Measurements from ENCODE around the gene INPP5E. TPM values are rescaled to one million over a fixed set of nuclear protein-coding genes. Genes with fewer than 3 reads are reported as not detected.
A peak's percentile ranks its signal among the peaks of the same experiment; 100 is the strongest.

The INPP5E gene
- total RNA-seq, 2 donors from 2014 or later: 8.7 TPM

DNA sequence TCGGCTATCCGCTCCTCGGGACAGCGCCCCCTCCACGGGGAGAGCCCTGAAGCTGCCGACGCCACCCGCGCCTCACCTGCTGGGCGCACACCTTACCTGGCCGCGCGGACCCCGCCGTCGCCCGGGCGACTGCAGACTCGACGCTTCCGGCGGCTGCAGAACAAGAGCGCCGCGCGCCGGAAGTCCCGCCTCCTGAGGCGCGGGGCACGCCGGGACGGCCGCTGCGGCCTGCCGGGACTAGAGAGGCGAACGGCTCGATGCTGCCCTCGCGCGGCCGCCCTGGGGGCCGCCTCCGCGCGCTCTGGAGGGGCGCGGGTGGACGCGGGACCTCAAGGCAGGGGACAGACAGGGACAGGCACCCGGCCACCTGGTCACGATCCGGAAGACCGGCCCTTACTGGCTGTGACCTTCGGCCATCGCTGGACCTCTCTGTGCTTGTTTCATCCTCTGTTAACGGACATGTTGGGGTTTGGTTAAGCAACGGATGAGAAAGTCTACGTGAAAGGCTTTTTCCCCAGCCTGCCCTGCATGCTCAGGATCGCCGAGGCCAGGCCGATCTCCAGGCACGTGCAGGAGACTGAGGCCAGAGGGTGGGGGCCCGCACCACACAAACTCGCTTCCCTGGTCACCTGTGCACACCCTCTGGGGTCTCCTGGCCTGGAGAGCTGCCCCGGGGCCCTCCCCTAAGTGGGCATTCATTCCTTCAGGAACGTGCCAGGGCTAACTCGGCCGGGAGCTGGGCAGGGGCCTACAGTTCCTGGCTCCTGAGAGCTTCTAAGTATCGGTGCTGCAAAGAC lies 39.4 kb downstream of the INPP5E start, which contains the start of gene SNAPC4:
Gene SNAPC4 (minus strand): TSS at position 133 of the 797 bp plus-strand sequence. CDS start 1,742 bp downstream, outside the sequence.
- intact Hi-C loops (cut with DNase I): loop anchor here in 1 of 2 donors (5.0 kb wide), 1 partner anchor 63 kb away; no protein-coding TSS in a partner anchor
- peak; percentile 96 for DNase-seq (ENCODE audit: low spot score)

DNA sequence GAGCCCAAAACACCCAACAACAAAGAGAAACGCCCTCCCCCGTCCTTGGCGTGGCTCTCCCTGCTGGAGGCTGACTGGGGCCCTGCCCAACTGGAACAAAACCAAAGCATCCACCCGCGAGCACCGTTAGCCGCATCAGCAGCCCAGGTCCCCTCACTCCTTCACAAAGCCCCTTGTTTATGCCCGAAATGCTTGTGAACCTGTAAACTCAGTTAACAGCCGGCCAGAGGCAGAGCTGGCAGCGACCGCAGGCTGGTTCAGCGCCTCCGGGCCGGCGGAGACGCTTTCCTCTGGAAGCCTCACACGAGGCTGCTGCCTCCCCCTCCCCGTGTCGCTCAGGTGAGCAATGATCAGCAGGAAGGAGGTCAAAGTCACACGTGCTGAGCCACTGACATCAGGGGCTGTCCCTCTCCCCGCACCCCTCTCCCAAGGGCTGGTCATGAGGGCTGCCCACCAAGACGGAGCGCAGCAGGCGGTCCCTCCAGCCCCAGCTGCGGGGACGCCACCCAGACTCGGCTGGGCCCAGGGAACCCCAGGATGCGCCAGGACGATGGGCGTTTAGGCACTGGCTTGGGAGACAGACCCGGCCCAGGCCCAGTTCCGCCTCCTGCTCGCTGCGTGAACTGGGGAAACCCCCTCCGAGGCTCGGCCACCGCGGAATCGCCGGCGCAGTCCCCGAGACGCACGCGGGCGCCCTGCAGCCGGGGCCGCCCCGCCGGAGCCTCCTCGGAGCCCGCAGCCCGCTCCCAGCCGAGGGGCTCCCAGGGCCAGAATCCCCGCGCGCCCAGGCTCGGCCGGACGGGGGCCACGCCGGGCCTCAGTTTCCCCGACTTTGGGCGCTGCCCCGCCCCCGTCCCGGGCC lies 40.2 kb downstream of the INPP5E start:
- intact Hi-C loops (cut with DNase I): loop anchor here in 1 of 2 donors (5.0 kb wide), 1 partner anchor 62 kb away; no protein-coding TSS in a partner anchor

DNA sequence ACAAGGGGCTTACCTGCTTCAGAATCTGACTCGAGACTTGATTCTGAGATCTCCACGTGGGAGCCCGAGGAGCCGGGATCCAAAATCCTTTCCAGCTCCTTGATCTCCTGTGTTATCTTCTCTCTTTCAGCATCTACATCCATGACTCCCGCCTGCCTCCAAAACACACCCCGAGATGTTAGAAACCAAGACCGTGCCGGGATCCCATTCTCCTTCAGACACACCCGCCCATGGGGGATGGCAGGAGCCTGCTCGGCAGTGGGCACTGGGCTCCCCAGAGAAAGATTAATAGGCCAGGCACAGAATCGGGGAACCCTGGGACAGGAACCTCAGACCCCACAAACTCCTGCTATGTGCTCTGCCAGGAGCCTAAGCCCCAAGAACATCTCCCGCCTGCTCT lies 41.4 kb downstream of the INPP5E start:
- intact Hi-C loops (cut with DNase I): no loop called here
- no peak for DNase-seq (ENCODE audit: low spot score)

More for the DNA sequence above, 40.2 kb downstream of the INPP5E start:
- no peak for DNase-seq (ENCODE audit: low spot score)

DNA sequence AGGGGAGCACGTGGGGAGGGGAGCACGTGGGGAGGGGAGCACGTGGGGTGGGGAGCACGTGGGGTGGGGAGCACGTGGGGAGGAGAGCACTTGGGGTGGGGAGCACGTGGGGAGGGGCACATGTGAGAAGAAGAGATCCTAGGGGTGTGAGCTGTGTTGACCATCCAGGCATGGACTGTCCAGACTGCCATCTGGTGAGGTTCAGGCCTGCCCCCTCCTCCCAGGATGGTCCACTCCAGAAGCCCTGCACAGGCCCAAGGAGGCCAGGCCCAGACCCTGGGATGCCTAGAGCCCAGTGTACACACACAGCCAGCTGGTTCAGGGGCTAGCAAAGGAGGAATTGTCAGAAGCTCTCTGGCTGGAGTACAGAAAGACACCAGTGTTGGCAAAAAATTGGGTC lies 42.0 kb downstream of the INPP5E start:
- intact Hi-C loops (cut with DNase I): no loop called here
- DNase-seq (ENCODE audit: low spot score): no peak

DNA sequence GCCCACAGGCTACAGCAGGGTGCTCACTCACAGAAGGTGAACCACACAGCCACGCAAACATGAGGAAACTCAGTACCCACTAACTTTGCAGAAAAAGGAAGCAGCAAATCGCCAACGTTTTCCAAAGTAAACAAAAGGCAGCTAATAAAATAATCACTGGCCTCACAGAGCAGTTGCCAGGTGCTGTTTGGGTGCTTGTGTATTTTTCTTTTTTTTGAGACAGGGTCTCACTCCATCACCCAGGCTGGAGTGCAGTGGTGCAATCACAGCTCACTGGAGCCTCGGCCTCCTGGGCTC lies 43.5 kb downstream of the INPP5E start:
- intact Hi-C loops (cut with DNase I): no loop called here

DNA sequence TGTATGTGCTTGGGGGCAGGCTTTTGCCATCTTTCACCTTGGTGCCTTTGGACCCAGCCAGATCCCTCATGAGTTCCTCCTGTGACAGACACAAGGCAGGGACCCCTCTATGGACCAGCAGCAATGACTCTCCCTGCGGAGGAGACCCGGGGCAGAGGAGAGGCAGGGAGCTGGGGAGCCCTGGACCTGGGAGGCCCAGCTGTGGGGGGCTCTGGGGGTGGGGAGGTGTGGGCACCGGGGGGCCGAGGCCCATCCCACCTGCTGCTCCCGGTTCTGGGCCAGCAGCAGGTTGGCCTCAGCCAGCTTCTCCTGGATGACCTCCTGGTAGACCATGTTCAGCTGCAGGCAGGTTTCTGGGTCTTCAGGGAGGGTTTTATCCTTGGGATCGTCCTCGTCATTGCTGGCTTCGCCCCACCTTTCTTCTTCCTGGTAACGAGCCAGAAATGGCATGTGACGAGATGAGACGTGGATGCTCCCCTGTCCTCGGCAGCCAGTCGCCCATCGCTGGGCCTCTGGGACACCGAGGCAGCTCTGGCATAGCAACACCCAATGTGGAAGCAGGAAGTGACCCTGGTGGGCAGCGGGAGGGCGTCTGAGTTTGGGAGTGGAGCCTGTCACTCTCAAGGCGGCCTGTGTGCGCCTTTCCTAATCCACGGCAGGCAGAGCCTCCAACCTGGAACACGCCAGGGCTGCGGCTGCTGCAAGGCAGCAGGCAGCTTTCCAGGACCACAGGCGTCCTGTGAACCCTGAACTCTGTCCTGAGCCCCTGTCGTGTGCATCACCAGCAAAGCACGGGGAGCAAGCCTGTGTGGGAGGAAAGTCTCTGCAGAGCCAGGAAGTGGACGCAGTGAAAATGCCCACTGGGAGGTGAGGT lies 44.1 kb downstream of the INPP5E start:
- intact Hi-C loops (cut with DNase I): no loop called here
- no peak for DNase-seq (ENCODE audit: low spot score)

More for the DNA sequence above, 43.5 kb downstream of the INPP5E start:
- DNase-seq (ENCODE audit: low spot score): no peak

DNA sequence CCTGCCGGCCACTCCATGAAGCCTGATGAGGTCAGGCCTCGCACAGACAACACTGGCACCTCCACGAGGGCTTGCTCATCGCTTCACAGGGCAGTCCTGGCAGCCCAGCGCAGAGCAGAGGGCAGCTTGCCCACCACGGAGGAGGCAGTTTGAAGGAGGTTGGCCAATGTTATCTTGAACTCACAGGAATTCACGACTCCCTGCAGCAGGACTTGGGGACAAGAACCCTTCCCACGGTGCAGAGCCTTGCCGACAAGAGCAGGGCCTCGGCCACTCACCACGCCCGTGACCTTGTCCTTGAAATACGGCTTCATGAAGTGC lies 44.7 kb downstream of the INPP5E start:
- no peak for DNase-seq (ENCODE audit: low spot score)
- intact Hi-C loops (cut with DNase I): no loop called here

DNA sequence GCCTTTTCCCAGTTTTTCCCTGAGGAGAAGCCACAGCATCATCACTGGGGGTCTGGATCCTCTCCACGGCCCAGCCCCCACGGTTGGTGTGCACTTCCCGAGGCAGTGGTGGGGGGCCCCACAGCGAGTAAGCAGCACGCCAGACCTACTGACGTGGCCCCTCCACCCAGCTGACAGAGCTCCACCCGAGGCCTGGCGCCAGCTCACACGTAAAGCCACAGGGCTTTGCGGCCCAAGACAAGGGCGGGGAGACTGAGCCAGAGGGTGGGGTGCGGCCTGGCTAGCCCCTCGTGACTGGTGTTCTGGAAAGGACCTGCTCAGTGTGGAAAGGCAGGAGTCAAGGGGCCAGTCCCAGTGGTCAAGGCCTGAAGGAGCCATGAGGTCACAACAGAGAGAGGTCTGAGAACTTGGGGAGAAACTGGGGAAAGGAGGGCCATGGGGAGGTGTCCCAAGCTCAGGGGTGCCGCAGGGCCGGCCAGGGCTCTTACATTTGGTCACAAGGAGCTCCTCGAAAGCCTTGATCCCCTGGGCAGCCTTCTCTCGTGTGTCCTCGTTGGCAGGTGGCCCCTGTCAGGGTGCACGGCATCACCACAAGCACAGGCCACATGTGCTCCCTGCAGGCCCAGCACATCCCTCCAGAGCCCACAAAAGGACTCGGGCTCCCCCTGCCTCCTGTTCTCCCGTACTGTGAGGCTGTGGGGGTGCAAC lies 45.2 kb downstream of the INPP5E start:
- DNase-seq (ENCODE audit: low spot score): no peak
- intact Hi-C loops (cut with DNase I): no loop called here

DNA sequence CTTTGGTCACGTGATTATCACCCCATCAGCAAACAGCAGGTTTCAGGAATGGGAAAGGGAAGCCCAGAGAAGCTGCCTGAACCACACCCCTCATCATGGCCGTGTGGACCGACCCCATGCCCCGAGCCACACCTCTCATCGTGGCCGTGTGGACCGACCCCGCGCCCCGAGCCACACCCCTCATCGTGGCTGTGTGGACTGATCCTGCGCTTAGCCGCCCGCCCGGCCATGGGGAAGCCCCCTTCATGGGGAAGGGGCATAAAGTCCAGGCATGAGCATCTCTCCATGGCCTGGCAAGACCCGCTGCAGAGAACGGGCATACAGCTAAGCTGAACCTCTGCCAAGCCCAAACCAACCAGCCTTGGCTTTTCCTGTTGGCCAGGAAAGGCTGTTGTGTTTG lies 46.1 kb downstream of the INPP5E start:
- intact Hi-C loops (cut with DNase I): no loop called here
- no peak for DNase-seq (ENCODE audit: low spot score)

DNA sequence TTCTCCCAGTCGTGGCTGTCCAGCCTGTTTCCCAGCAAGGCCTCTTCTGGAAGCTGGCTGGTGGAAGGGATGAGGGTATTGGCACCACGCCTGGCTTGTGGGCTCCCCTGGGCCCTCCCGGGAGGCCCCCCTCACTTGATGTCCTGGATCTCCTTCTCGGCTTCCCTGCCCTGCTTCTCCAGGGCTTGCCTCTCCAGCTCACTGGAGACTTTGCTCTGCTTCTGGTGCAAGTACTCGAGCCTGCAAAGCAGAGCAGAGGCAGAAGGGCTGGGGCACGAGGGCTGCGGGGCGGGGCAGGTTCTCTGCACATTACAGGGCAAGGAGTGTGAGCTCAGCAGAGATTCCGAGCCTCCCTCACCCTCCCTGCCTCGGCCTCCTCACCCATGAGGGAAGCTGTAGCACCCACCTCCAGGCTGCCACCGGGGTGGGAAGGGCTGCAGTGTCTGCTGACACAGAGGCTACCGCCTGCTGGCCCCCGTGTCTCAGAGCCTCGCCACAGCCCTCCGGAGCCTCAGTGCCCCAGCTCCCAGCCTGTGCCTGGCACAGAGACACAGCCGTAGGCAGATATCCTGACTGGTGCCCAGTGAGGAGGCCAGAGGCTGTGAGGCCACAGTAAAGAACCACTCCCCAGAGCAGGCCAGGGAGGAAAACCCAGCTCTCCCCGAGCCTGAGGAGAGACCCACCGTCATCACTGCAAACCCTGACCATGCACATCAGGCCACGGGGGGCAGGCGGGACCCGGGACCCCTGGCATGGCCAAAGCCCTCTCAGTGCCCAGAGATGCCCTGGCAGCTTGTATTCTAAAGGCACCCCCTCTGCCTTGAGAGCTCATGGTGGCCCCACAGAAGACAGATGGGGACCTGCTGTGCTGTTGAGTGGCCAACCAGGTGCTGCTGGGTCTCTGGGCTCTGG lies 46.9 kb downstream of the INPP5E start:
- intact Hi-C loops (cut with DNase I): no loop called here
- no peak for DNase-seq (ENCODE audit: low spot score)

DNA sequence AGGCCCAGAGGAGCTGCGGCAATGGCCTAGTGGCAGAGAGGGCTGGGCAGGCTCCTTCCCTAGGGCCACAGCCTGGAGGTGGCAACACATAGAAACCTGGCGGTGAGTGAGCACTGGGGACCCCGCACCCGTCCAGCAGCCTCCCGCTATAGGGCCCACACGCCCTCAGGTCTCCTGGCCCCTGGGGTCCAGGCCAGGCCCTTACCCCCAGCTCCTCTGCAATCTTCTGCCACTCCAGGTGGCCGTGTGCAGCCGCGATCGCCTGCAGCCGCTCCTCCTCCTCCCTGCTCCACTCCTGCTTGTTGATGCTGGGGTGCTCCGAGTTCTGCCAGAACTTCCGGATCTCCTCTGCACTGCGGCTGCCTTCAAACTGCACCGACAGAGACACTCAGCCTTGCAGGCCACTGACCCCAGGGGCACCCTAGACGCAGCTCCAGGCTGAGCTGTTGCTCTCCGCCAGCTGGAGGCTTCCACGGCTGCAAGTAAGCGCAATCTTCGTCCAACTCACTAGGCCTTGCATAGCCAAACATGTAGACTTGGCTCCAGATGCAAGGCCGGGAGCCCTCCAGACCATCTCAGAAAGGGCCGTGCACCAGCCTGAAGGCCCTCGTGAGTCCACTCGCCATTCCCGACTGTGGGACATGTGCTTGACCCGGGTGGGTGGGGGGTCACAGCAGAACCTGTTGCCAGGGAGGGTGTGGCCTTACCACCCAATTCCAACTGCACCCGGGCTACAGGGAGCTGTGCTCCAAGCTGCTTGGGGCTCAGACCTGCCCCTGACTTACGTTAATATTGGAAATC lies 47.7 kb downstream of the INPP5E start:
- DNase-seq (ENCODE audit: low spot score): no peak
- intact Hi-C loops (cut with DNase I): no loop called here

DNA sequence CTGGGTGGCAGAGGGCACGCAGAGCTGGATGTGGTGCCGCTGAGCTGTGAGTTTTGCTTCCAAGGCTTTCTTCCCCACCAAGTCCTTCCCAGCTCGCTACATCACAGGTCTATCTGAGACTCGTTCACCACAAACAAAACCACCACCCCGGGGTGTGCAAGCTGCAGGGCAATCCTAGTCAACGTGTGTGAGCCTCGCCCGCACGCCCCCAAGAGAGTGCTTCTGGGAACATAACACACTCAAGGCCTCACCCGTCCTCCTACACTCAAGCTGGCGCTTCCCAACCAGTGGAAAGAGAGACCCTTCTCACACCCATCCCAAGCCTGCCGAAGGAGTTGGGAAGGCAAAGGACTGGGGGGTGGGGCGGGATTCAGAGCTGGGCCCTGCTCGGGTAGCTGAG lies 50.2 kb downstream of the INPP5E start:
- DNase-seq (ENCODE audit: low spot score): no peak
- intact Hi-C loops (cut with DNase I): no loop called here

DNA sequence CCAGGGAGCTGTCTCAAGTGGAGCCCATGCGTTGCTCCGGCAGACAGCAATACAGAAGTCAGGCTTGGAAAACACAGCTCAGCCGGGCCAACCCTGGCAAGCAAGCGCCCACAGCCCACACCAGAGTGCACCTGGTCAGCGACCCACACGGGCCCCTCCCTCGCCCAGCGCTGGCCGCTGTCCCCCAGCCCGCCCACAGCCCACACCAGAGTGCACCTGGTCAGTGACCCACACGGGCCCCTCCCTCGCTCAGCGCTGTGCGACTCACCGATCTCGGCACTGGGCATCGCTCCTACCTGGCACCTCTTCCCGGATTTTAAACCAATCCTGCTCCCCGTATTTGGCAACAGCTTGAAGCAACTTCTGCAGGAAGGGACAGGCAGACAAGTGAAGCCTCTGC lies 52.4 kb downstream of the INPP5E start:
- no peak for DNase-seq (ENCODE audit: low spot score)
- intact Hi-C loops (cut with DNase I): no loop called here

DNA sequence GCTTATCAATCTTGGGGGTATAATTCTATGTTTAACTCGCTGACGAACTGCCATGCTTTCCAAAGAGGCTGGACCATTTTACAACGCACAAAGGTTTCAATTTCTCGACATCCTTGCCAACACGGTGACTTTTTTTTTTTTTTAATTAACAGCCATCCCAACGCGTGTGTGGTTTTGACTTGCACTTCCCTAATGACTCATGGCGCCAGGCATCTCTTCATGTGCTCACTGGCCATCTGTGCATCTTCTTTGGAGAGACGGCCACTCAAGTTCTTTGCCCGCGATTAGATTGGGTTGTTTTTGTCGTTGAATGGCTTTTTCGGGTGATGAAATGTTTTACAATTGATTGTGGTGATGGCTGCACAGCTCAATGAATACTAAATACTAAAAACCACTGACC lies 53.6 kb downstream of the INPP5E start:
- intact Hi-C loops (cut with DNase I): no loop called here
- DNase-seq (ENCODE audit: low spot score): no peak

DNA sequence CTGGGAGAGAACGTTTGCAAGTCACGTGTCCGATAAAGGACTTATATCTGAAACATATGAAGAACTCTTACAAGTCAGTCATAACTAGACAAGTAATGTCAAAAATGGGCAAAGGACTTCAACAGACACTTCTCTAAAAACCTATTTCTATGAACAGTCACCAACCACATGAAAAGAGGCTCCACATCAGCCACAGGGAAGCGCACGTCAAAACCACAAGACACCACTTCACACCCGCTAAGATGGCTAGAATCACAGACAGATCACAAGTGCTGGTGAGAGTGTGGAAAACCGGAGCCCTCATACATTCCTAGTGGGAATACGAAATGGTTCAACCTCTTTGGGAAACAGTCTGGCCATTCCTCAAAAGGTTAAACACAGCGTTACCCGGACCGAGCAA lies 54.6 kb downstream of the INPP5E start:
- DNase-seq (ENCODE audit: low spot score): no peak
- intact Hi-C loops (cut with DNase I): no loop called here

DNA sequence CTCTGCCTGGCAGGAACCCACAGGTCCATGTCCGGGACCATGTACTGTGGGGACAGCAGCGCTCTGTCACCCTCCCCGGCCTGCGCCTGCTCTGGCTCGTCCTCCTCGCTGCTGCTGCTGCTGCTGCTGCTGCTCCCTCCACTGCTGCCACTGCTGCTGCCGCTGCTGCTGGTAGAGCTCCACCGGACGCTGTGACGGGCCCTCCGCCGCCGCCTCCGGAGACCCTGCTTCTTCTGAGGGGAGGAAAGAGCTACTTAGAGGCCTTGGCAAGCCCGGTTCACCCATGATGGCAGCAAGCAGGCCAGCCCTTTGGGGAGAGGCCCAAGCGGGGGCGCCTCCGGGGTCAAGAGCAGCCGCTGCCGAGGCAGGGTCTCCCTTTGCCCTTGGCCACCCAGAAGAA lies 56.2 kb downstream of the INPP5E start:
- DNase-seq (ENCODE audit: low spot score): no peak
- intact Hi-C loops (cut with DNase I): no loop called here

DNA sequence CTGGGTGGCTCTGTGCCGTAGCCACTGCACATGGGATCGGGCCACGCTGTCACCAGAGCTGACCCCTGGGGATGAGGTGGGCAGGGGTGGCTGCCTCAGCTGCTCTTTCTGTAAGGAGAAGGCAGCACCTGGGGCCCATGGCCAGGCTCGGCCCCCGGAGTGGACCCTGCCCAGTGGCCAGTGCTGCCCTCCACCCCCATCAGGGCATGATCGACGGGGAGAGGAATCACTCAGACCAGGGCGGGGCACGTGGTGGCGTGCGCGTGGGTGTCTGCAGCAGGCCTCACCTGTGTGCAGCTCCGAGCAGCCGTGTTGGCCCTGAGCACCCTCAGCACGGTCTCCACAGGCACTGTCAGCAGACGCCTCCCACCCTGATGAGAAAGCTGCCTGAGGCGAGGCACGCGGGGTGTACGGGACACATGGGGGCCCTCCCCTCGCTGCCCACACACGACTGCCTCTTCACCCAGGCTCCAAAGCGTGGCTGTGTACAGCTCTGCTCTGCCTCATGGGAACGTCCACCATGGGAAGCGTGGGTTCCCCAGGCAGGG lies 57.6 kb downstream of the INPP5E start:
- intact Hi-C loops (cut with DNase I): no loop called here
- DNase-seq (ENCODE audit: low spot score): no peak

Measured in posterior vena cava (tissue), 2 donors.